OCI-LY7 (cell line): ENCODE measurements around the gene EDA2R.

Experiments used
- EZH2phosphoT487 ChIP-seq: fragments of 200-600 bp; sonication (generic); IDR thresholded peaks from 2 replicates; pipeline ENCODE4 v1.6.1; 2018; ENCODE audit warnings: low read depth, borderline replicate concordance, mild to moderate bottlenecking, mixed run types, antibody characterized with exemption, low read length, moderate library complexity, mixed read lengths
- TF ChIP-seq, protein P1 (sequence below): fragments of 200-600 bp; sonication (generic); conservative IDR thresholded peaks from 2 replicates; pipeline ENCODE4 v1.5.1; 2014; ENCODE audit warnings: mild to moderate bottlenecking, antibody characterized with exemption, low read length, moderate library complexity, mixed read lengths

DNA sequence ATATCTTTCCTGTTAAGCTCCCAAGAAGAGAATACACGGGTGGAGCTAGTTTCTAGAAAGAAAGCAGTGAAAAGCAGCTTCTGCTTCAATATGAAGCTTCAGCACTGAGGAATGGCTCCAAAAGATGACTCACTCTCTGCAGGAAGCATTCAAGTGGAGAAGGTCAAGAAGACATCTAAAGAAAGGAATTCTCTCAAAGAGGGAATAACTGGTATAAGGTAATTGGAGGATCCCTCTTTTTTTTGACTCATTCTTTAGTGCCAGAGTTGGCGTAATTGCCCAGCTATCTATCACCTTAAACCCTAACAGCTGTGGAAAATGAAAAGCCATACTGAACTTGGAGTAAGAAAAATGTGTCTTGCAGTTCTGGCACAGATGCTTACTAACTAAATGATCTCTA lies 3.5 kb downstream of the EDA2R start:
- TF ChIP-seq, protein P1, sequence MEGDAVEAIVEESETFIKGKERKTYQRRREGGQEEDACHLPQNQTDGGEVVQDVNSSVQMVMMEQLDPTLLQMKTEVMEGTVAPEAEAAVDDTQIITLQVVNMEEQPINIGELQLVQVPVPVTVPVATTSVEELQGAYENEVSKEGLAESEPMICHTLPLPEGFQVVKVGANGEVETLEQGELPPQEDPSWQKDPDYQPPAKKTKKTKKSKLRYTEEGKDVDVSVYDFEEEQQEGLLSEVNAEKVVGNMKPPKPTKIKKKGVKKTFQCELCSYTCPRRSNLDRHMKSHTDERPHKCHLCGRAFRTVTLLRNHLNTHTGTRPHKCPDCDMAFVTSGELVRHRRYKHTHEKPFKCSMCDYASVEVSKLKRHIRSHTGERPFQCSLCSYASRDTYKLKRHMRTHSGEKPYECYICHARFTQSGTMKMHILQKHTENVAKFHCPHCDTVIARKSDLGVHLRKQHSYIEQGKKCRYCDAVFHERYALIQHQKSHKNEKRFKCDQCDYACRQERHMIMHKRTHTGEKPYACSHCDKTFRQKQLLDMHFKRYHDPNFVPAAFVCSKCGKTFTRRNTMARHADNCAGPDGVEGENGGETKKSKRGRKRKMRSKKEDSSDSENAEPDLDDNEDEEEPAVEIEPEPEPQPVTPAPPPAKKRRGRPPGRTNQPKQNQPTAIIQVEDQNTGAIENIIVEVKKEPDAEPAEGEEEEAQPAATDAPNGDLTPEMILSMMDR: no peak
- no peak for TF ChIP-seq EZH2phosphoT487
